ENCODE measurements around the gene RBCK1. TPM values are rescaled to one million over a fixed set of nuclear protein-coding genes. Genes with fewer than 3 reads are reported as not detected.
A peak's percentile ranks its signal among the peaks of the same experiment; 100 is the strongest.

The RBCK1 gene
- total RNA-seq, 1 donor from 2014 or later: 94.3 TPM

DNA sequence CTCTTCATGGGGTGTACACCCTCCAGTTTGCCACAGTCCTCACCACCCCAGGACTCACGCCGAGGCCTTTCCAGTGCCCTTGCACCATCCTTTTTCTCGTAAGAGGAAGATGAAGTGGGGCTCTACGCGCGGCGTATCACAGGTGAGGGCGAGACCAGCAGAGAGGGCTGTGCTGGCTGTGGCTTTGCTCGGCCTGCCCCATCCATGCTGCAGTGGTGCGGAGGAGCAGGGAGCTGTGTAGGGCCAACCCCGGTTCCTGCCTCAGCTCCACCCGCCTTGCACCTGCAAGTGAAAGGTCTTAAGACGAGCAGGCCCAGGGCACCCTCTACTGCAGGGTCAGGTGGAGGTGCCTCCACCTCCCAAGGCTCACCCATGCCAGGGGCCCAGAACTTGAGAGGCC, 24.1 kb downstream of the RBCK1 start:
- no peak for DNase-seq (ENCODE audit: low spot score)
- Mint-ChIP-seq H3K36me3 (ENCODE audit: low read depth) (peaks cover 20% of the 10 kb centered on the region), H3K27ac (ENCODE audit: unreplicated experiment) (no peak overlapping the region), H3K27me3 (ENCODE audit: low read depth) (no peaks in the 10 kb centered on the region), H3K4me1 (ENCODE audit: low read depth) (peaks cover 8% of the 10 kb centered on the region), H3K4me3 (ENCODE audit: unreplicated experiment) (no peak overlapping the region), H3K9me3 (ENCODE audit: low read depth) (no peaks in the 10 kb centered on the region)
- TF ChIP-seq, protein P1, sequence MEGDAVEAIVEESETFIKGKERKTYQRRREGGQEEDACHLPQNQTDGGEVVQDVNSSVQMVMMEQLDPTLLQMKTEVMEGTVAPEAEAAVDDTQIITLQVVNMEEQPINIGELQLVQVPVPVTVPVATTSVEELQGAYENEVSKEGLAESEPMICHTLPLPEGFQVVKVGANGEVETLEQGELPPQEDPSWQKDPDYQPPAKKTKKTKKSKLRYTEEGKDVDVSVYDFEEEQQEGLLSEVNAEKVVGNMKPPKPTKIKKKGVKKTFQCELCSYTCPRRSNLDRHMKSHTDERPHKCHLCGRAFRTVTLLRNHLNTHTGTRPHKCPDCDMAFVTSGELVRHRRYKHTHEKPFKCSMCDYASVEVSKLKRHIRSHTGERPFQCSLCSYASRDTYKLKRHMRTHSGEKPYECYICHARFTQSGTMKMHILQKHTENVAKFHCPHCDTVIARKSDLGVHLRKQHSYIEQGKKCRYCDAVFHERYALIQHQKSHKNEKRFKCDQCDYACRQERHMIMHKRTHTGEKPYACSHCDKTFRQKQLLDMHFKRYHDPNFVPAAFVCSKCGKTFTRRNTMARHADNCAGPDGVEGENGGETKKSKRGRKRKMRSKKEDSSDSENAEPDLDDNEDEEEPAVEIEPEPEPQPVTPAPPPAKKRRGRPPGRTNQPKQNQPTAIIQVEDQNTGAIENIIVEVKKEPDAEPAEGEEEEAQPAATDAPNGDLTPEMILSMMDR (IDR thresholded peaks at IDR 0.05): no peak

DNA sequence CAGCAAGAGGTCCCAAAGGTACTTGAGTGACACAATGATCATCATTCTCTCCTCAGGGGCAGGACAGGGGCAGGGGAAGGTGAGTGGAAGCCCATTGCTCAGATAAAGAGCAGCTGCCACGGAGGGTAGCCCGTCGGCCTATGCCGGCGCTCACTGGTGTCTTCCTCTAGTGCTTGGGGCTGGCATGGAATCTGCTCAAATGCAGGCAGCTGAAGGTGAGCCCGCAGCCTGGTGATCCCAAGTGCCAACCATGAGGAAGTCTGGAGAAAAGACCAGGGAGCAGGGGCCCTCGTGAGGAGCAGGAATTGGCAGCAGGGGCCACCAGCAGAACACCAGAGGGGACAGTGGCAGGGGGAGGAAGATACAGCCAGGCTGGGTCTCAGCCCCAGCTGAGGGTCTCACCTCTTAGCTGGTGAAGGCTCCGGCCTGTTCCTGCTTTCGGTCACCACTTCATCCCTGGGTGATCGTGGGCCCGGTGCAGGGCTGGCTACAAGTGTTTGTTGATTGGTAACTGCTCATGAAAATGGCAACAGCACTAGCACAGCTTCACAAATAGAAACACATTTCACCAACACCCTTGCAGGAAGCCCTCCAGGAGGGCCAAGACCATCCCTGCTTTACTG, 24.7 kb downstream of the RBCK1 start:
- DNase-seq (ENCODE audit: low spot score): no peak
- Mint-ChIP-seq H3K4me3 (ENCODE audit: unreplicated experiment) (no peak overlapping the region), H3K27ac (ENCODE audit: unreplicated experiment) (peak overlapping the region; percentile 78), H3K9me3 (ENCODE audit: low read depth) (no peaks in the 10 kb centered on the region), H3K4me1 (ENCODE audit: low read depth) (peaks cover 8% of the 10 kb centered on the region), H3K36me3 (ENCODE audit: low read depth) (peaks cover 23% of the 10 kb centered on the region), H3K27me3 (ENCODE audit: low read depth) (no peaks in the 10 kb centered on the region)
- TF ChIP-seq, protein P1 (IDR thresholded peaks at IDR 0.05): no peak

DNA sequence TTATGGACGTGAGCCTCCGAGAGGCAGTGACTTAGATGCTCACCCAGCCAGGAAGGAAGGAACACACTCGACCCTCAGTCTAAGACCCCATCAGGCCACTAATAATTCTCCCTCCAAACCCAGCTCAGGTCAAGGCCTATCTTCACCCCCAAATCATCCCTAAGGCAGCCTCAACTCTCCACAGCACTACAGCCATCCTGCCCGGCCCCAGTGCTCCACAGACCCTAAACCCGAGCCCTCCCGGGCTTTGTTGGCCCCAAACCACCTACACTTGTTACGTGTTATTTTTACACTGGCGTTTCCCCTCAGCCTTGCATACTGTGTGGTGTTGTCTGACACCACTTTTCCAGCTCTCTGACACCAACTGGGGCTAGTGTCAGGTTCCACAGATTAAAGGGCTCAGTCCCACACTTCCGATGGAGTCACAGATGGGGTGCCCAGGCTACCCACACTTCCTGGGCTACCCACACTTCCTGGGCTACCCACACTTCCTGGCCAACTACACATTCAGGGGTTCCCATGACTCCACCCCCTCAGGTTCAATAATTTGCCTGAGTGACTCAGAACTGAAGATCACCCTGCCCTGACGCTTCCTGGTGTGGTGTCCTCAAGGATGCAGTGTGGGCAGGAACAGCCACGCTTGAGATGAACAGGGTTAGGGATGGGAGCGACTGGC, 25.3 kb downstream of the RBCK1 start:
- TF ChIP-seq, protein P1 (IDR thresholded peaks at IDR 0.05): no peak
- no peak for DNase-seq (ENCODE audit: low spot score)
- H3K27ac Mint-ChIP-seq (ENCODE audit: unreplicated experiment): peak overlapping the region; percentile 78
- no peaks in the 10 kb centered on the region for H3K9me3 Mint-ChIP-seq (ENCODE audit: low read depth)
- H3K36me3 Mint-ChIP-seq (ENCODE audit: low read depth): peaks cover 23% of the 10 kb centered on the region
- H3K4me1 Mint-ChIP-seq (ENCODE audit: low read depth): peaks cover 8% of the 10 kb centered on the region
- no peak overlapping the region for H3K4me3 Mint-ChIP-seq (ENCODE audit: unreplicated experiment)
- no peaks in the 10 kb centered on the region for H3K27me3 Mint-ChIP-seq (ENCODE audit: low read depth)

DNA sequence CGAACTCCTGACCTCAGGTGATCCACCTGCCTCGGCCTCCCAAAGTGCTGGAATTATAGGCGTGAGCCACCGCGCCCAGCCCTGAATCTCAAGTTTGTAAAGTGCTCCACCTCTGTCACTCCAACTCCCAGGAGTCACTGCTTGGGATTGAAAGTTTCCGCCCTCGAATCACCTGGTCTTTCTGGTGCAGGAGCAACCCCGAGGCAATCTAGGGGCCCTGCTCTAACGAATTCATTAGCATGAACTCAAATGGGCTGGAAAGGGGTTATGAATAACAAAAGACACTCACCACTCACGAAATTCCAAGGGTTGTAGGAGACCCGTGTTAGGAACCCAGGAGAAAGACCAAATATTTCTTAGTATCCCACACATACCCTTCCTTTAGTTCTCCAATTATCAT, 26.1 kb downstream of the RBCK1 start:
- H3K36me3 Mint-ChIP-seq (ENCODE audit: low read depth): peaks cover 27% of the 10 kb centered on the region
- TF ChIP-seq, protein P1 (IDR thresholded peaks at IDR 0.05): no peak
- H3K27me3 Mint-ChIP-seq (ENCODE audit: low read depth): no peaks in the 10 kb centered on the region
- H3K4me3 Mint-ChIP-seq (ENCODE audit: unreplicated experiment): no peak overlapping the region
- peak overlapping the region; percentile 8 for H3K27ac Mint-ChIP-seq (ENCODE audit: unreplicated experiment)
- DNase-seq (ENCODE audit: low spot score): no peak
- no peaks in the 10 kb centered on the region for H3K9me3 Mint-ChIP-seq (ENCODE audit: low read depth)
- H3K4me1 Mint-ChIP-seq (ENCODE audit: low read depth): peaks cover 8% of the 10 kb centered on the region

DNA sequence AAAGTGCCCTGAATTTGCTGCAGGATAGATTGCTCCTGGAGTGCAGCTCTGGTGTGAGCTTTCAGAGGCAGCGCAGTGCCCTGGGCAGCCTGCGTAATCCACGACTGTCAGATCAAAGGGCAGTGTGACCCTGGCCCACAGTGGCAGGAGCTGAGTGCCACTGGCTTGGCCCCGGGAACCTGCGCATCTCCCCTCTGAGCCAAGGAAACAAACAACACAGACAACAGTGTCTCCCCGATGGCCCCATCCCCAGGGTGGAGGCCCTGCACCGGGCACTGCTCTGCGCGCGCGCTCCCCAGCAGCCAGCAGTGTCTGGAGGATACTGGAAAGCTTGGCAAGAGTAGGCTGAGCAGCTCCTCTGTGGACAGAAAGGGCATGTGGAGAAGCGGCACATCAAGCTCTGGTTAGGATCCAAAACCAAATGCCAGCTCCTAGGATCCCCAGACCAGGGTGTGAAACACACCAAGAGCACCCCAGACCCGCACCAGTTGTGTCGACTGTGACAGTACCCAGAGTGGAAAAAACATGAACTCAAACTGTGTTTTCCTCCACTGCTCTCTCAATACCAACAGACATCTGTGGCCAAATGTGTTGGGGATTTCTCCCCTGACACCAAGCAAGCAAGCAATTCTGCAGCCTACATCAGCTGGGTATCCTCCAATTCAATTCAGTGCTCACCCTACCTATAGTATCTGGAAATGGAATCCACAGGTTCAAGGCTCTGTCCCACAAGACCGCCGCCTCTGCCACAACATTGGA, 26.7 kb downstream of the RBCK1 start:
- Mint-ChIP-seq H3K4me3 (ENCODE audit: unreplicated experiment) (no peak overlapping the region), H3K4me1 (ENCODE audit: low read depth) (peaks cover 8% of the 10 kb centered on the region), H3K36me3 (ENCODE audit: low read depth) (peaks cover 30% of the 10 kb centered on the region), H3K27me3 (ENCODE audit: low read depth) (no peaks in the 10 kb centered on the region), H3K9me3 (ENCODE audit: low read depth) (no peaks in the 10 kb centered on the region), H3K27ac (ENCODE audit: unreplicated experiment) (no peak overlapping the region)
- TF ChIP-seq, protein P1 (IDR thresholded peaks at IDR 0.05): no peak
- no peak for DNase-seq (ENCODE audit: low spot score)
